GM12878 (cell line): ENCODE data around the gene FANCB. TPM values are rescaled to one million over a fixed set of nuclear protein-coding genes. Genes with fewer than 3 reads are reported as not detected.

Experiments
- ATAC-seq: fragments of 200-7000 bp; cut with Tn5 transposase; 3 replicates; pipeline ENCODE4 v1.9.1; 2020; ENCODE audit warnings: mild to moderate bottlenecking, moderate library complexity
- BruUV-seq: library from RNA; stranded (reverse); fragments of 400-500 nt; replicated peaks from 2 replicates; lab custom pipeline; 2021; lab: Mats Ljungman, UMichigan
- CTCF ChIA-PET: fragments of 300-600 bp; sonication (Branson Sonifier 250); formaldehyde crosslinking; extraction: SDS; loops from one replicate; lab custom pipeline; 2021; ENCODE audit warnings: inconsistent platforms; lab: Yijun Ruan, JAX
- POLR2A ChIA-PET: fragments of 350-600 bp; formaldehyde crosslinking; extraction: SDS; loops from one replicate; lab custom pipeline; 2021; ENCODE audit warnings: inconsistent platforms; lab: Charles Lee
- RAD21 ChIA-PET: fragments of 300-600 bp; sonication (Branson Sonifier 250); formaldehyde crosslinking; loops from one replicate; lab custom pipeline; 2023; ENCODE audit warnings: antibody characterized with exemption; ENCODE audit not compliant: unreplicated experiment; lab: Charles Lee
- SMC1A ChIA-PET: fragments of 300-600 bp; sonication (Branson Sonifier 250); formaldehyde crosslinking; loops from one replicate; lab custom pipeline; 2023; ENCODE audit not compliant: unreplicated experiment, uncharacterized antibody; lab: Charles Lee
- DNase-seq: peaks from one replicate; pipeline ENCODE4 v3.0.0-alpha.2; 2011; ENCODE audit warnings: low read depth, low spot score
- FAIRE-seq: peaks from 3 replicates; lab custom pipeline; 2011; peaks lifted over from hg19 to GRCh38; lab: Jason Lieb, UNC
- H2AFZ ChIP-seq: 2 replicates; pipeline ENCODE4 v1.6.0; 2011; ENCODE audit warnings: low read depth, low read length, control low read depth; ENCODE audit not compliant: control insufficient read depth
- H3K27ac ChIP-seq: 2 replicates; pipeline ENCODE4 v1.5.1; 2011; ENCODE audit warnings: control low read depth; ENCODE audit not compliant: control insufficient read depth, insufficient read depth
- H3K27me3 ChIP-seq, 2 experiments: replicated peaks in 1 of 2; 2 replicates each; pipeline versions ENCODE4 v1.6.0 to v1.6.1; 2011; ENCODE audit warnings: low read length in 1 of 2; ENCODE audit not compliant: control insufficient read depth in 2 of 2, insufficient read depth in 2 of 2
- H3K36me3 ChIP-seq, 2 experiments: 2 replicates each; pipeline ENCODE4 v1.5.1; 2011; ENCODE audit warnings: low read length in 1 of 2; ENCODE audit not compliant: control insufficient read depth in 2 of 2, insufficient read depth in 2 of 2
- H3K4me1 ChIP-seq: 2 replicates; pipeline ENCODE4 v1.6.1; 2011; ENCODE audit warnings: mild to moderate bottlenecking, low read length, moderate library complexity, mixed read lengths; ENCODE audit not compliant: control insufficient read depth, insufficient read depth
- H3K4me2 ChIP-seq: 2 replicates; pipeline ENCODE4 v1.6.0; 2011; ENCODE audit warnings: control low read depth; ENCODE audit not compliant: control insufficient read depth, insufficient read depth
- H3K4me3 ChIP-seq: fragments of 200-600 bp; sonication (generic); 2 replicates; pipeline ENCODE4 v1.5.1; 2016
- H3K79me2 ChIP-seq: 2 replicates; pipeline ENCODE4 v1.6.0; 2011; ENCODE audit warnings: low read length; ENCODE audit not compliant: control insufficient read depth, insufficient read depth
- H3K9ac ChIP-seq: 2 replicates; pipeline ENCODE4 v1.8.0; 2011; ENCODE audit warnings: low read length, control low read depth, mixed read lengths; ENCODE audit not compliant: control insufficient read depth, insufficient read depth
- H3K9me3 ChIP-seq: replicated peaks from 3 replicates; pipeline ENCODE4 v1.5.1; 2011; ENCODE audit warnings: mild to moderate bottlenecking, low read length; ENCODE audit not compliant: control insufficient read depth, insufficient read depth
- H4K20me1 ChIP-seq: 2 replicates; pipeline ENCODE4 v1.6.0; 2011; ENCODE audit not compliant: control insufficient read depth, insufficient read depth
- CBX5 ChIP-seq: sonication (generic); IDR thresholded peaks from 2 replicates; pipeline ENCODE4 v1.6.1; 2016; ENCODE audit warnings: low read depth, moderate library complexity, mild to moderate bottlenecking, inconsistent platforms
- CEBPB ChIP-seq, 2 experiments: fragments of 150-350 bp in 1 of 2; IDR thresholded peaks; 2 replicates each; pipeline ENCODE4 v1.6.1; 2012 to 2014; ENCODE audit warnings: low read depth in 2 of 2, low read length in 2 of 2, borderline replicate concordance in 1 of 2, inconsistent platforms in 1 of 2
- CREB1 ChIP-seq: IDR thresholded peaks from 2 replicates; pipeline ENCODE4 v1.6.1; 2012; ENCODE audit warnings: low read depth, mild to moderate bottlenecking, inconsistent platforms
- ETV6 ChIP-seq, 2 experiments: fragments of 450-650 bp in 1 of 2; IDR thresholded peaks in 1 of 2; conservative IDR thresholded peaks in 1 of 2; 2 replicates each; pipeline ENCODE4 v1.6.1; 2014; ENCODE audit warnings: antibody characterized with exemption in 1 of 2, borderline replicate concordance in 1 of 2, low read depth in 1 of 2, mild to moderate bottlenecking in 1 of 2, moderate library complexity in 1 of 2
- FOXM1 ChIP-seq: IDR thresholded peaks from 2 replicates; pipeline ENCODE4 v1.6.1; 2012; ENCODE audit warnings: low read depth, mild to moderate bottlenecking, inconsistent platforms, low read length, moderate library complexity
- HDGF ChIP-seq: fragments of 450-650 bp; IDR thresholded peaks from 2 replicates; pipeline ENCODE4 v1.6.1; 2016; ENCODE audit warnings: antibody characterized with exemption
- KDM1A ChIP-seq: fragments of 200-600 bp; sonication (generic); IDR thresholded peaks from 2 replicates; pipeline ENCODE4 v1.6.1; 2016; ENCODE audit warnings: borderline replicate concordance
- NBN ChIP-seq: fragments of 450-650 bp; IDR thresholded peaks from 2 replicates; pipeline ENCODE4 v1.6.1; 2016
- NR2C1 ChIP-seq: fragments of 450-650 bp; IDR thresholded peaks from 2 replicates; pipeline ENCODE4 v1.6.1; 2017; ENCODE audit warnings: antibody characterized with exemption, mild to moderate bottlenecking, moderate library complexity
- PAX8 ChIP-seq: fragments of 450-650 bp; IDR thresholded peaks from 2 replicates; pipeline ENCODE4 v1.6.1; 2017; ENCODE audit warnings: mild to moderate bottlenecking, moderate library complexity
- POLR2AphosphoS2 ChIP-seq: IDR thresholded peaks from 2 replicates; pipeline ENCODE4 v1.6.1; 2011; ENCODE audit warnings: low read depth, mild to moderate bottlenecking, low read length, improper control_type of control experiment, moderate library complexity
- RAD51 ChIP-seq: fragments of 450-650 bp; IDR thresholded peaks from 2 replicates; pipeline ENCODE4 v1.6.1; 2016; ENCODE audit warnings: moderate library complexity, mild to moderate bottlenecking, inconsistent platforms
- SMC3 ChIP-seq: IDR thresholded peaks from 2 replicates; pipeline ENCODE4 v1.6.1; 2011; ENCODE audit warnings: low read length, improper control_type of control experiment, borderline replicate concordance
- TBL1XR1 ChIP-seq: IDR thresholded peaks from 2 replicates; pipeline ENCODE4 v1.6.1; 2012; ENCODE audit warnings: low read depth, low read length, improper control_type of control experiment
- ZBED1 ChIP-seq: IDR thresholded peaks from 2 replicates; pipeline ENCODE4 v1.6.1; 2016; ENCODE audit warnings: borderline replicate concordance
- ZBTB11 ChIP-seq: fragments of 450-650 bp; formaldehyde crosslinking; IDR thresholded peaks from 2 replicates; pipeline ENCODE4 v1.5.0; 2022; ENCODE audit warnings: mild to moderate bottlenecking, missing genetic modification characterization
- ZNF592 ChIP-seq: fragments of 450-650 bp; IDR thresholded peaks from 2 replicates; pipeline ENCODE4 v1.6.1; 2017; ENCODE audit warnings: mild to moderate bottlenecking, moderate library complexity
- WGBS: methylation state at CpG from one replicate; pipeline ENCODE4 v1.1.6; 2016; ENCODE audit warnings: low lambda C conversion rate; ENCODE audit not compliant: insufficient replicate concordance, insufficient coverage; ENCODE audit errors: missing lambda C conversion rate; 5-methylcytosine and 5-hydroxymethylcytosine counted together
- in situ Hi-C: fragments of 300-500 bp; cut with MboI; formaldehyde crosslinking; loops from 9 replicates; pipeline ENCODE4 v1.14.3; 2018; ENCODE audit warnings: mixed read lengths
- intact Hi-C: fragments of 100-400 bp; cut with micrococcal nuclease; formaldehyde crosslinking; loops from one replicate; pipeline ENCODE4 v1.14.2; 2022; ENCODE audit not compliant: unreplicated experiment
- polyA plus RNA-seq, 11 experiments: library from polyadenylated mRNA; depleted of rRNA in 4 of 11; unstranded in 6 of 11; stranded (reverse) in 5 of 11; fragments of >200 nt; fragmentation: Nextera tagmentation in 4 of 11; fragmentation: Illumina TruSeq in 1 of 11; extraction: Ambion mirVana in 4 of 11; extraction: Trizol in 1 of 11; gene quantifications; 1 replicate in 1 of 11; 2 replicates in 10 of 11; pipeline versions ENCODE4 v1.2.1 to v1.2.3, GENCODE V29; 2011 to 2016; ENCODE audit warnings: inconsistent platforms in 2 of 11, missing spikeins in 2 of 11, low read depth in 1 of 11
- total RNA-seq, 4 experiments: library from RNA; depleted of rRNA in 3 of 4; stranded (reverse); fragments of >200 nt in 3 of 4; fragmentation: Illumina TruSeq in 1 of 4; extraction: Trizol in 1 of 4; gene quantifications; 2 replicates each; pipeline versions ENCODE4 v1.2.1 to v1.2.3, GENCODE V29; 2013 to 2021

Gene FANCB
- total and polyA plus RNA-seq, 10 of the 15 experiments (the other 5 are each of a cell fraction or from before 2014, with no cell fraction given) = 3.0 to 14.6 (median 8.4) TPM

- POLR2A ChIA-PET = no interaction called here
- Histone ChIP-seq H3K4me3 (no peak overlapping the region), H3K79me2 (no peaks in the 10 kb centered on the region), H3K4me1 (no peaks in the 10 kb centered on the region), H3K27me3 (no peaks in the 10 kb centered on the region), H3K27ac (no peak overlapping the region), H3K9ac (no peak overlapping the region), H3K36me3 (no peaks in the 10 kb centered on the region), H3K9me3 (no peaks in the 10 kb centered on the region), H2AFZ (no peak overlapping the region), H4K20me1 (no peaks in the 10 kb centered on the region), H3K4me2 (no peak overlapping the region)
- 98% methylated on average over 2 of the region's 2 CpGs for WGBS
- RAD21 ChIA-PET = no interaction called here
- BruUV-seq = no TSS peak
- SMC1A ChIA-PET = no interaction called here
- DNase-seq (no peak), ATAC-seq (no peak), FAIRE-seq (no peak)
- intact Hi-C loops = no loop called here
- in situ Hi-C loops = no loop called here
- CTCF ChIA-PET = no interaction called here
- TF ChIP-seq SMC3 (no peak), PAX8 (no peak), RAD51 (no peak), TBL1XR1 (no peak), NR2C1 (no peak), ETV6 (conservative IDR thresholded peaks at IDR 0.05 in 1 of 2, IDR thresholded peaks at IDR 0.05 in 1 of 2; ENCODE audit: borderline replicate concordance in 1 of 2, low read depth in 1 of 2) (no peak), NBN (no peak), ZBED1 (no peak), ZBTB11 (no peak), ZNF592 (no peak), POLR2AphosphoS2 (no peak), FOXM1 (no peak), HDGF (no peak), CBX5 (no peak), CREB1 (no peak), CEBPB (IDR thresholded peaks at IDR 0.05; ENCODE audit: borderline replicate concordance in 1 of 2, low read depth in 2 of 2, low read length in 2 of 2) (no peak), KDM1A (no peak)
Observed at GRCh38 chrX:14817571-14817970, 55.3 kb downstream of the FANCB start.
